K562 (cell line): ENCODE data around the gene TREM2. TPM values are rescaled to one million over a fixed set of nuclear protein-coding genes. Genes with fewer than 3 reads are reported as not detected.

Experiments
- CCNT2 ChIP-seq: IDR thresholded peaks from 2 replicates; pipeline ENCODE4 v1.6.1; 2011; ENCODE audit warnings: borderline replicate concordance, low read depth, mild to moderate bottlenecking, moderate library complexity, mixed read lengths, low read length; ENCODE audit not compliant: insufficient read length; ENCODE audit errors: extremely low read depth
- CEBPB ChIP-seq: fragments of 450-650 bp; IDR thresholded peaks from 2 replicates; pipeline ENCODE4 v1.6.1; 2016; ENCODE audit warnings: missing genetic modification characterization, missing compliant biosample characterization
- FOXJ2 ChIP-seq: fragments of 200-800 bp; sonication (Bioruptor generic); IDR thresholded peaks from 2 replicates; pipeline ENCODE4 v1.6.1; 2016; ENCODE audit warnings: missing genetic modification characterization, missing compliant biosample characterization
- HNRNPLL ChIP-seq: fragments of 200-400 bp; formaldehyde crosslinking; IDR thresholded peaks from 2 replicates; pipeline ENCODE4 v1.6.1; 2017; ENCODE audit warnings: low read length, low read depth, mild to moderate bottlenecking; ENCODE audit not compliant: poor library complexity, severe bottlenecking
- KAT7 ChIP-seq: sonication (generic); formaldehyde crosslinking; IDR thresholded peaks from 2 replicates; pipeline ENCODE4 v1.8.0; 2022; ENCODE audit warnings: missing genetic modification reagents, mild to moderate bottlenecking, borderline replicate concordance
- MEF2A ChIP-seq: IDR thresholded peaks from 2 replicates; pipeline ENCODE4 v1.6.1; 2011; ENCODE audit warnings: low read depth, mild to moderate bottlenecking, low read length, moderate library complexity; ENCODE audit not compliant: control insufficient read depth
- NR2C2 ChIP-seq, 2 experiments: fragments of 200-800 bp in 1 of 2; sonication (Bioruptor generic) in 1 of 2; sonication (generic) in 1 of 2; formaldehyde crosslinking in 1 of 2; IDR thresholded peaks; 2 replicates each; pipeline versions ENCODE4 v1.6.1 to v1.8.0; 2016 to 2022; ENCODE audit warnings: mild to moderate bottlenecking in 1 of 2, missing compliant biosample characterization in 1 of 2, missing genetic modification characterization in 1 of 2, missing genetic modification reagents in 1 of 2
- PTTG1 ChIP-seq: fragments of 450-650 bp; IDR thresholded peaks from 2 replicates; pipeline ENCODE4 v1.6.1; 2016; ENCODE audit warnings: low read depth, mild to moderate bottlenecking, missing genetic modification characterization, missing compliant biosample characterization
- SRSF7 ChIP-seq: fragments of 200-400 bp; formaldehyde crosslinking; optimal IDR thresholded peaks from 2 replicates; pipeline ENCODE3; 2017; ENCODE audit warnings: mild to moderate bottlenecking, low read depth, low read length
- STAT5A ChIP-seq: IDR thresholded peaks from 2 replicates; pipeline ENCODE4 v1.6.1; 2012; ENCODE audit warnings: low read length, inconsistent platforms, borderline replicate concordance
- STAT5B ChIP-seq: fragments of 250-450 bp; sonication (Bioruptor Pico); IDR thresholded peaks from 2 replicates; pipeline ENCODE4 v1.8.0; 2021; ENCODE audit warnings: mild to moderate bottlenecking, inconsistent platforms
- TAF9B ChIP-seq: fragments of 450-650 bp; IDR thresholded peaks from 2 replicates; pipeline ENCODE4 v1.6.1; 2018; ENCODE audit warnings: mild to moderate bottlenecking; ENCODE audit not compliant: partially characterized antibody
- THRAP3 ChIP-seq: fragments of 450-650 bp; IDR thresholded peaks from 2 replicates; pipeline ENCODE4 v1.6.1; 2016; ENCODE audit warnings: mild to moderate bottlenecking, inconsistent platforms, borderline replicate concordance
- XRCC3 ChIP-seq: fragments of 450-650 bp; IDR thresholded peaks from 2 replicates; pipeline ENCODE4 v1.6.1; 2017; ENCODE audit warnings: mild to moderate bottlenecking, moderate library complexity
- ZBTB43 ChIP-seq: sonication (generic); formaldehyde crosslinking; IDR thresholded peaks from 2 replicates; pipeline ENCODE4 v1.8.0; 2023; ENCODE audit warnings: mild to moderate bottlenecking, missing genetic modification reagents
- ZNF324 ChIP-seq: fragments of 250-450 bp; sonication (Bioruptor Pico); IDR thresholded peaks from 2 replicates; pipeline ENCODE4 v1.4.0; 2020; ENCODE audit warnings: mild to moderate bottlenecking
- ZNF561 ChIP-seq: fragments of 450-650 bp; formaldehyde crosslinking; conservative IDR thresholded peaks from 2 replicates; pipeline ENCODE4 v1.4.0; 2020; ENCODE audit warnings: mild to moderate bottlenecking, moderate library complexity
- ZNF644 ChIP-seq: fragments of 200-800 bp; sonication (Bioruptor generic); IDR thresholded peaks from 2 replicates; pipeline ENCODE4 v1.6.1; 2016; ENCODE audit warnings: low read depth, missing genetic modification characterization, missing compliant biosample characterization
- ZNF717 ChIP-seq: fragments of 250-450 bp; sonication (Bioruptor Pico); IDR thresholded peaks from 2 replicates; pipeline ENCODE4 v1.5.0; 2021
- ZNF780A ChIP-seq: fragments of 250-450 bp; sonication (Bioruptor Pico); IDR thresholded peaks from 2 replicates; pipeline ENCODE4 v1.5.0; 2021; ENCODE audit warnings: mild to moderate bottlenecking
- polyA plus RNA-seq, 8 experiments: library from polyadenylated mRNA; depleted of rRNA in 4 of 8; stranded (reverse) in 5 of 8; unstranded in 3 of 8; fragments of >200 nt; fragmentation: Nextera tagmentation in 2 of 8; fragmentation: Illumina TruSeq in 1 of 8; extraction: Ambion mirVana in 2 of 8; extraction: Trizol in 1 of 8; gene quantifications; 2 replicates each; pipeline versions ENCODE4 v1.2.1 to v1.2.3, GENCODE V29; 2011 to 2014; ENCODE audit warnings: inconsistent platforms in 1 of 8, missing spikeins in 1 of 8
- total RNA-seq, 7 experiments: library from RNA; depleted of rRNA in 6 of 7; stranded (reverse); fragments of >200 nt in 6 of 7; fragmentation: Illumina TruSeq in 2 of 7; extraction: Trizol in 2 of 7; gene quantifications; 2 replicates each; pipeline versions ENCODE4 v1.2.1 to v1.2.3, GENCODE V29; 2011 to 2021; ENCODE audit warnings: low replicate concordance in 1 of 7
- TF ChIP-seq, protein P1 (sequence below): fragments of 450-650 bp; IDR thresholded peaks from 2 replicates; pipeline ENCODE4 v1.6.1; 2017; ENCODE audit warnings: antibody characterized with exemption, mild to moderate bottlenecking
- TF ChIP-seq, protein P2 (sequence below): fragments of 450-650 bp; formaldehyde crosslinking; IDR thresholded peaks from 2 replicates; pipeline ENCODE4 v1.4.0; 2022; ENCODE audit warnings: mild to moderate bottlenecking, moderate library complexity

Gene TREM2
- total and polyA plus RNA-seq, 9 of the 15 experiments (the other 6 are each of a cell fraction or from before 2014, with no cell fraction given), result not detected

DNA sequence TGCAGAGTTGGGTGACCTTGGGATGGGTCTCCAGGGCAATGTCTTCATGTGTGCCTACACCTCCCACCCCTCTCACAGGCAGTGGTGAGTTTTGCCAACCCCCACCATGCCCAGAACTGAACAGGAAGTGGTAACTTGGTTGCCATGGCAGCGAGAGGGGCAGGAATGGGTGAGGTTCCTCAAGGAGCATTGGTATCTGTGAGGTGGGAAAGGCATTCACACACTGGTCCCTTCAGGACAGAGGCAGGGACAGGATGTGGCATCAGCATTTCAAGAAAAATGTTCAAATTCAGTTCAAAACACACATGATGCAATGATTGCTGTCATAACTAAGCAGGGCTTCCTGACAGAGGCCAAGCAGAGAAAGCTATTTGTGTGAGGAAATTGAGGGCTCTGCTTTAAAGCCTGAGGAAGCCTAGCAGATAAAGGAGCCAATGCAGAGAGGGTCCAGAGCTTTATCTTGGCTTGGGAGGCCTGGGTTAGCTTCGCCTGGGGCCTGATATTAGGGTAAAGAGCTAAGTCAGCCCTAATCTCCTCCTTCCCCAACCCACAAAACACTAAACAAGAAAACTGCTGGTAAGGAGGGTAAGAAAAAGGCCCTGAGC, 37.5 kb upstream of the TREM2 start (continued):
- no peak for TF ChIP-seq NR2C2 (CRISPR knock-in tag; IDR thresholded peaks at IDR 0.05)
- TF ChIP-seq NR2C2 (tag; IDR thresholded peaks at IDR 0.05), result no peak; the same call in 1 of the 2 replicates
- TF ChIP-seq ZNF780A (CRISPR knock-in tag), result no peak
- TF ChIP-seq ZNF644 (tag), result peak; percentile 45; the same call in 1 of the 2 replicates
- no peak for TF ChIP-seq MEF2A
- no peak for TF ChIP-seq STAT5B (CRISPR knock-in tag)
- no peak for TF ChIP-seq THRAP3
- no peak for TF ChIP-seq HNRNPLL
- TF ChIP-seq, protein P1, sequence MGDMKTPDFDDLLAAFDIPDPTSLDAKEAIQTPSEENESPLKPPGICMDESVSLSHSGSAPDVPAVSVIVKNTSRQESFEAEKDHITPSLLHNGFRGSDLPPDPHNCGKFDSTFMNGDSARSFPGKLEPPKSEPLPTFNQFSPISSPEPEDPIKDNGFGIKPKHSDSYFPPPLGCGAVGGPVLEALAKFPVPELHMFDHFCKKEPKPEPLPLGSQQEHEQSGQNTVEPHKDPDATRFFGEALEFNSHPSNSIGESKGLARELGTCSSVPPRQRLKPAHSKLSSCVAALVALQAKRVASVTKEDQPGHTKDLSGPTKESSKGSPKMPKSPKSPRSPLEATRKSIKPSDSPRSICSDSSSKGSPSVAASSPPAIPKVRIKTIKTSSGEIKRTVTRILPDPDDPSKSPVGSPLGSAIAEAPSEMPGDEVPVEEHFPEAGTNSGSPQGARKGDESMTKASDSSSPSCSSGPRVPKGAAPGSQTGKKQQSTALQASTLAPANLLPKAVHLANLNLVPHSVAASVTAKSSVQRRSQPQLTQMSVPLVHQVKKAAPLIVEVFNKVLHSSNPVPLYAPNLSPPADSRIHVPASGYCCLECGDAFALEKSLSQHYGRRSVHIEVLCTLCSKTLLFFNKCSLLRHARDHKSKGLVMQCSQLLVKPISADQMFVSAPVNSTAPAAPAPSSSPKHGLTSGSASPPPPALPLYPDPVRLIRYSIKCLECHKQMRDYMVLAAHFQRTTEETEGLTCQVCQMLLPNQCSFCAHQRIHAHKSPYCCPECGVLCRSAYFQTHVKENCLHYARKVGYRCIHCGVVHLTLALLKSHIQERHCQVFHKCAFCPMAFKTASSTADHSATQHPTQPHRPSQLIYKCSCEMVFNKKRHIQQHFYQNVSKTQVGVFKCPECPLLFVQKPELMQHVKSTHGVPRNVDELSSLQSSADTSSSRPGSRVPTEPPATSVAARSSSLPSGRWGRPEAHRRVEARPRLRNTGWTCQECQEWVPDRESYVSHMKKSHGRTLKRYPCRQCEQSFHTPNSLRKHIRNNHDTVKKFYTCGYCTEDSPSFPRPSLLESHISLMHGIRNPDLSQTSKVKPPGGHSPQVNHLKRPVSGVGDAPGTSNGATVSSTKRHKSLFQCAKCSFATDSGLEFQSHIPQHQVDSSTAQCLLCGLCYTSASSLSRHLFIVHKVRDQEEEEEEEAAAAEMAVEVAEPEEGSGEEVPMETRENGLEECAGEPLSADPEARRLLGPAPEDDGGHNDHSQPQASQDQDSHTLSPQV, result peak; percentile 24; the same call in 1 of the 2 replicates
- TF ChIP-seq FOXJ2 (tag), result no peak
- TF ChIP-seq, protein P2, sequence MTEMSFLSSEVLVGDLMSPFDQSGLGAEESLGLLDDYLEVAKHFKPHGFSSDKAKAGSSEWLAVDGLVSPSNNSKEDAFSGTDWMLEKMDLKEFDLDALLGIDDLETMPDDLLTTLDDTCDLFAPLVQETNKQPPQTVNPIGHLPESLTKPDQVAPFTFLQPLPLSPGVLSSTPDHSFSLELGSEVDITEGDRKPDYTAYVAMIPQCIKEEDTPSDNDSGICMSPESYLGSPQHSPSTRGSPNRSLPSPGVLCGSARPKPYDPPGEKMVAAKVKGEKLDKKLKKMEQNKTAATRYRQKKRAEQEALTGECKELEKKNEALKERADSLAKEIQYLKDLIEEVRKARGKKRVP (CRISPR knock-in tag), result peak; percentile 92
- TF ChIP-seq KAT7, result no peak
- peak; percentile 41; the same call in 1 of the 2 replicates for TF ChIP-seq STAT5A
- TF ChIP-seq CCNT2, result no peak
- TF ChIP-seq ZNF717 (CRISPR knock-in tag), result no peak
- TF ChIP-seq SRSF7, result no peak
- TF ChIP-seq PTTG1 (tag), result no peak
- no peak for TF ChIP-seq ZBTB43 (CRISPR knock-in tag)
- no peak for TF ChIP-seq XRCC3
- TF ChIP-seq TAF9B, result no peak
- no peak for TF ChIP-seq ZNF324 (CRISPR knock-in tag)
- TF ChIP-seq ZNF561 (CRISPR knock-in tag), result no peak
- peak; percentile 89 for TF ChIP-seq CEBPB (tag)
